Gastroesophageal sphincter (tissue), 3 donors: ENCODE data around the gene LY9.

Source experiments
- POLR2A ChIP-seq, 2 donors: fragments of 450-650 bp; IDR thresholded peaks; one replicate each; pipeline ENCODE4 v1.6.1; 2017; ENCODE audit warnings: antibody characterized with exemption in 2 of 2, mild to moderate bottlenecking in 2 of 2, moderate library complexity in 1 of 2
- POLR2AphosphoS5 ChIP-seq: sonication (generic); formaldehyde crosslinking; IDR thresholded peaks from one replicate; pipeline ENCODE4 v1.6.1; 2017; ENCODE audit warnings: antibody characterized with exemption
- TF ChIP-seq, protein P1 (sequence below), 4 experiments: fragments of 200-600 bp in 2 of 4; fragments of 450-650 bp in 2 of 4; sonication (generic) in 1 of 4; IDR thresholded peaks; one replicate each; pipeline ENCODE4 v1.5.1; 2017 to 2019; ENCODE audit warnings: antibody characterized with exemption in 4 of 4, mild to moderate bottlenecking in 2 of 4, moderate library complexity in 2 of 4

DNA sequence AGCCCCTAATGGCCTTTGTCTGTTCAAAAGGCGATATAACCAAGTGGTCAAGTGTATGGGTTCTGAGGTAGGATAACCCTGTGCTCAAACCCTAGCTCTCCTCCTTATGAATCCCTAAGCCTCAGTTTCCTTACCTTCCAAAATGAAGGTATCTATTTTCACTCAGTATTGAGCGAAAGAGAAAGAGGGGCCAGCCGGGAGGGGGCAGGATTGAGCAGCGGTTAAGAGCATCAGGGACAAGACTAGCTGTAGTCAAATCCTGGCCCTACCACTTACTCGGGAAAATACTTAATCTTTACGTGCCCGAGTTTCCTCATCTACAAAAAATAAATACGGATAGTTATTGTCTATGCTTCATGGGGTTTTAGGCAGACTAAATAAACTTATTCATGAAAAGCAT lies 25.7 kb downstream of the LY9 start:
- TF ChIP-seq POLR2A (IDR thresholded peaks at IDR 0.05) (no peak), POLR2AphosphoS5 (no peak)
- TF ChIP-seq, protein P1, sequence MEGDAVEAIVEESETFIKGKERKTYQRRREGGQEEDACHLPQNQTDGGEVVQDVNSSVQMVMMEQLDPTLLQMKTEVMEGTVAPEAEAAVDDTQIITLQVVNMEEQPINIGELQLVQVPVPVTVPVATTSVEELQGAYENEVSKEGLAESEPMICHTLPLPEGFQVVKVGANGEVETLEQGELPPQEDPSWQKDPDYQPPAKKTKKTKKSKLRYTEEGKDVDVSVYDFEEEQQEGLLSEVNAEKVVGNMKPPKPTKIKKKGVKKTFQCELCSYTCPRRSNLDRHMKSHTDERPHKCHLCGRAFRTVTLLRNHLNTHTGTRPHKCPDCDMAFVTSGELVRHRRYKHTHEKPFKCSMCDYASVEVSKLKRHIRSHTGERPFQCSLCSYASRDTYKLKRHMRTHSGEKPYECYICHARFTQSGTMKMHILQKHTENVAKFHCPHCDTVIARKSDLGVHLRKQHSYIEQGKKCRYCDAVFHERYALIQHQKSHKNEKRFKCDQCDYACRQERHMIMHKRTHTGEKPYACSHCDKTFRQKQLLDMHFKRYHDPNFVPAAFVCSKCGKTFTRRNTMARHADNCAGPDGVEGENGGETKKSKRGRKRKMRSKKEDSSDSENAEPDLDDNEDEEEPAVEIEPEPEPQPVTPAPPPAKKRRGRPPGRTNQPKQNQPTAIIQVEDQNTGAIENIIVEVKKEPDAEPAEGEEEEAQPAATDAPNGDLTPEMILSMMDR (IDR thresholded peaks at IDR 0.05): no peak
